ENCODE measurements around the gene RRP8. TPM values are rescaled to one million over a fixed set of nuclear protein-coding genes. Genes with fewer than 3 reads are reported as not detected.

Gene RRP8
- polyA plus RNA-seq, 1 donor from 2014 or later: 23.4 TPM

DNA sequence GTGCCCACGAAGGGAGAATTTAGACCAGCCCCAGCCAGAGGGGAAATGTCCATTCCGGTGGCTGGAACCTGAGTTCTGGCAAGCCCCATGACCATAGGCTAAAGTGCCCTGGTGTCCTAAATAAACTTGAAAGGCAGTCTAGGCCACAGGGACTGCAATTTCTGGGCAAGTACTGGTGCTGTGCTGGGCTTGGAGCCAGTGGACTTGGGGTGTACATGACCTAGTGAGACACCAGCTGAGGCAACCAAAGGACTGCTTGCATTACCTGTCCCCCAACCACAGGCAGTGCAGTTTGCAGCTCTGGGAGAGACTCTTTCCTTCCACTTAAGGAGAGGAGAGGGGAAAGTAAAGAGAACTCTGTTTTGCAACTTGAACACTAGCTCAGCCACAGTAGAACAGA lies 23.7 kb downstream of the RRP8 start:
- H3K9me3 ChIP-seq (ENCODE audit: low read length): peaks cover 8% of the 10 kb centered on the region
- no peak overlapping the region for H3K9ac ChIP-seq (ENCODE audit: low read length)
- H3K36me3 ChIP-seq (ENCODE audit: insufficient read depth, low read length): no peaks in the 10 kb centered on the region
- TF ChIP-seq EP300 (conservative IDR thresholded peaks at IDR 0.05; ENCODE audit: poor library complexity, severe bottlenecking): no peak
- TF ChIP-seq RAD21 (conservative IDR thresholded peaks at IDR 0.05): no peak
- TF ChIP-seq EZH2 (IDR thresholded peaks at IDR 0.05; ENCODE audit: borderline replicate concordance, insufficient read depth, low read length, poor library complexity, severe bottlenecking): no peak
- no peak for TF ChIP-seq SMC3 (conservative IDR thresholded peaks at IDR 0.05; ENCODE audit: poor library complexity)
- TF ChIP-seq TAF1 (IDR thresholded peaks at IDR 0.05; ENCODE audit: low read depth): no peak
- no peak for TF ChIP-seq REST (IDR thresholded peaks at IDR 0.05; ENCODE audit: borderline replicate concordance)
- TF ChIP-seq MXI1 (conservative IDR thresholded peaks at IDR 0.05; ENCODE audit: poor library complexity, severe bottlenecking): no peak
- TF ChIP-seq CTCF (IDR thresholded peaks at IDR 0.05; ENCODE audit: poor library complexity, severe bottlenecking): no peak
- TF ChIP-seq POLR2AphosphoS5 (IDR thresholded peaks at IDR 0.05): no peak
- H3K79me2 ChIP-seq (replicated peaks; ENCODE audit: insufficient read depth, low read length): no peaks in the 10 kb centered on the region
- H3K4me3 ChIP-seq (ENCODE audit: low read length): no peak overlapping the region
- no peak overlapping the region for H3K4me2 ChIP-seq (ENCODE audit: low read length)
- no peaks in the 10 kb centered on the region for H3K9me2 ChIP-seq (ENCODE audit: insufficient read depth, low read length)
- no peaks in the 10 kb centered on the region for H4K20me1 ChIP-seq (ENCODE audit: insufficient read depth)
- no peak overlapping the region for H3K27ac ChIP-seq (ENCODE audit: low read length)
- no peaks in the 10 kb centered on the region for H3K27me3 ChIP-seq (ENCODE audit: insufficient read depth, low read depth, low read length)
- no peaks in the 10 kb centered on the region for H3F3A ChIP-seq (ENCODE audit: insufficient read depth, low read length, poor library complexity, severe bottlenecking)
- no peak overlapping the region for H2AFZ ChIP-seq (ENCODE audit: low read depth, low read length)

DNA sequence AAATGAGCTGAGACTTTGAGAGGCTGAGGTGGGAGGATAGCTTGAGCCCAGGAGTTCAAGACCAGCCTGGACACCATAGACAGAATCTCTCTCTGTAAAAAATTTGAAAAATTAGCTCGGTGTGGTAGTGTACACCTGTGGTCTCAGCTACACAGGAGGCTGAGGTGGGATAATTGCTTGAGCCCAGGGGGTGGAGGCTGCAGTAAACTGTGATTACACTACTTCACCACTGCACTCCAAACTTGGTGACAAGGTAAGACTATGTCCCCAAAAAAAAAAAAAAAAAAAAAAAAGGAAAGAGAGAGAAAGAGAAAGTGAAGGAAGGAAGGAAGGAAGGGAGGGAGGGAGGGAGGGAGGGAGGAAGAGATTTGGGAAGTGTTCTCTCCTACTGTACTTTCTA lies 25.3 kb downstream of the RRP8 start:
- H3K27ac ChIP-seq (ENCODE audit: low read length): no peak overlapping the region
- H3K9me3 ChIP-seq (ENCODE audit: low read length): peaks cover 4% of the 10 kb centered on the region
- H3F3A ChIP-seq (ENCODE audit: insufficient read depth, low read length, poor library complexity, severe bottlenecking): no peaks in the 10 kb centered on the region
- H3K9ac ChIP-seq (ENCODE audit: low read length): no peak overlapping the region
- no peaks in the 10 kb centered on the region for H3K36me3 ChIP-seq (ENCODE audit: insufficient read depth, low read length)
- H3K4me2 ChIP-seq (ENCODE audit: low read length): no peak overlapping the region
- no peak for TF ChIP-seq CTCF (IDR thresholded peaks at IDR 0.05; ENCODE audit: poor library complexity, severe bottlenecking)
- TF ChIP-seq TAF1 (IDR thresholded peaks at IDR 0.05; ENCODE audit: low read depth): no peak
- no peak for TF ChIP-seq REST (IDR thresholded peaks at IDR 0.05; ENCODE audit: borderline replicate concordance)
- no peak for TF ChIP-seq EZH2 (IDR thresholded peaks at IDR 0.05; ENCODE audit: borderline replicate concordance, insufficient read depth, low read length, poor library complexity, severe bottlenecking)
- no peak for TF ChIP-seq MXI1 (conservative IDR thresholded peaks at IDR 0.05; ENCODE audit: poor library complexity, severe bottlenecking)
- no peak for TF ChIP-seq POLR2AphosphoS5 (IDR thresholded peaks at IDR 0.05)
- no peak for TF ChIP-seq SMC3 (conservative IDR thresholded peaks at IDR 0.05; ENCODE audit: poor library complexity)
- TF ChIP-seq RAD21 (conservative IDR thresholded peaks at IDR 0.05): no peak
- no peak for TF ChIP-seq EP300 (conservative IDR thresholded peaks at IDR 0.05; ENCODE audit: poor library complexity, severe bottlenecking)
- H3K9me2 ChIP-seq (ENCODE audit: insufficient read depth, low read length): no peaks in the 10 kb centered on the region
- H3K27me3 ChIP-seq (ENCODE audit: insufficient read depth, low read depth, low read length): no peaks in the 10 kb centered on the region
- no peaks in the 10 kb centered on the region for H4K20me1 ChIP-seq (ENCODE audit: insufficient read depth)
- H3K79me2 ChIP-seq (replicated peaks; ENCODE audit: insufficient read depth, low read length): no peaks in the 10 kb centered on the region
- no peak overlapping the region for H3K4me3 ChIP-seq (ENCODE audit: low read length)
- no peak overlapping the region for H2AFZ ChIP-seq (ENCODE audit: low read depth, low read length)

All from neural cell (in vitro differentiated cells).